OCI-LY7 (cell line): ENCODE measurements around the gene RHOT1. TPM values are rescaled to one million over a fixed set of nuclear protein-coding genes. Genes with fewer than 3 reads are reported as not detected.
"Not testable (repeated sequence)": the region's sequence is repeated elsewhere in the genome, so short reads cannot be mapped to it uniquely, and the experiment has no call there.

ENCODE experiments used
- Bru-seq: library from RNA; stranded (reverse); fragments of 400-500 nt; gene quantifications from one replicate; lab custom pipeline; 2021; lab: Mats Ljungman, UMichigan
- BruChase-seq, 2 experiments: library from RNA; stranded (reverse); fragments of 400-500 nt; gene quantifications; one replicate each; lab custom pipeline; 2021; lab: Mats Ljungman, UMichigan
- BruUV-seq: library from RNA; stranded (reverse); fragments of 400-500 nt; replicated peaks from 2 replicates; lab custom pipeline; 2021; lab: Mats Ljungman, UMichigan
- CTCF ChIA-PET: fragments of 300-600 bp; sonication (Branson Sonifier 250); formaldehyde crosslinking; loops from one replicate; lab custom pipeline; 2022; ENCODE audit warnings: antibody characterized with exemption; ENCODE audit not compliant: unreplicated experiment; lab: Charles Lee
- POLR2A ChIA-PET: fragments of 300-600 bp; sonication (Branson Sonifier 250); formaldehyde crosslinking; loops from one replicate; lab custom pipeline; 2022; ENCODE audit warnings: antibody characterized with exemption; lab: Charles Lee
- DNase-seq: peaks from one replicate; pipeline ENCODE4 v3.0.0-alpha.2; 2015; ENCODE audit warnings: low spot score
- H2AFZ ChIP-seq: fragments of 200-600 bp; sonication (generic), shearing (Covaris generic); 2 replicates; pipeline ENCODE4 v1.6.1; 2014; ENCODE audit warnings: mild to moderate bottlenecking, antibody characterized with exemption, low read length, moderate library complexity
- H3K27ac ChIP-seq: fragments of 200-600 bp; sonication (generic); 2 replicates; pipeline ENCODE4 v1.5.1; 2014; ENCODE audit warnings: mixed run types, low read depth, mild to moderate bottlenecking, moderate library complexity, low read length, inconsistent platforms; ENCODE audit not compliant: poor library complexity, severe bottlenecking
- H3K36me3 ChIP-seq: fragments of 200-600 bp; sonication (generic); 2 replicates; pipeline ENCODE4 v1.6.1; 2014; ENCODE audit warnings: mild to moderate bottlenecking, antibody characterized with exemption, low read length, moderate library complexity, mixed read lengths; ENCODE audit not compliant: insufficient read depth
- H3K4me1 ChIP-seq: fragments of 200-600 bp; sonication (generic); 2 replicates; pipeline ENCODE4 v1.5.1; 2014; ENCODE audit warnings: mild to moderate bottlenecking, low read length; ENCODE audit not compliant: insufficient read depth, poor library complexity, severe bottlenecking
- H3K4me2 ChIP-seq: fragments of 200-600 bp; sonication (generic); 2 replicates; pipeline ENCODE4 v1.6.1; 2014; ENCODE audit warnings: mild to moderate bottlenecking, low read length
- H3K4me3 ChIP-seq: fragments of 200-600 bp; sonication (generic); 2 replicates; pipeline ENCODE4 v1.5.1; 2014; ENCODE audit warnings: mild to moderate bottlenecking, low read depth, low read length; ENCODE audit not compliant: poor library complexity, severe bottlenecking
- H3K79me2 ChIP-seq: fragments of 200-600 bp; sonication (generic); 2 replicates; pipeline ENCODE4 v1.6.1; 2016; ENCODE audit warnings: low read depth, mild to moderate bottlenecking, low read length, moderate library complexity, mixed read lengths; ENCODE audit not compliant: insufficient read depth
- H3K9me2 ChIP-seq: fragments of 200-600 bp; sonication (generic); 2 replicates; pipeline ENCODE4 v1.6.1; 2016; ENCODE audit warnings: mild to moderate bottlenecking, low read length, mixed read lengths; ENCODE audit not compliant: insufficient read depth
- H3K9me3 ChIP-seq: fragments of 200-600 bp; sonication (generic); 2 replicates; pipeline ENCODE4 v1.6.1; 2014; ENCODE audit warnings: mild to moderate bottlenecking, mixed run types, low read length, mixed read lengths
- H4K20me1 ChIP-seq: fragments of 200-600 bp; sonication (generic); 2 replicates; pipeline ENCODE4 v1.6.1; 2014; ENCODE audit warnings: mild to moderate bottlenecking, antibody characterized with exemption, low read length, moderate library complexity, mixed read lengths; ENCODE audit not compliant: insufficient read depth
- CTCF ChIP-seq: fragments of 200-600 bp; sonication (generic); conservative IDR thresholded peaks from 2 replicates; pipeline ENCODE4 v1.5.1; 2014; ENCODE audit warnings: mild to moderate bottlenecking, antibody characterized with exemption, low read length, moderate library complexity, mixed read lengths
- EZH2phosphoT487 ChIP-seq: fragments of 200-600 bp; sonication (generic); IDR thresholded peaks from 2 replicates; pipeline ENCODE4 v1.6.1; 2018; ENCODE audit warnings: low read depth, borderline replicate concordance, mild to moderate bottlenecking, mixed run types, antibody characterized with exemption, low read length, moderate library complexity, mixed read lengths
- intact Hi-C: fragments of 100-400 bp; cut with micrococcal nuclease; formaldehyde crosslinking; loops from one replicate; pipeline ENCODE4 v1.10.0; 2022; ENCODE audit not compliant: unreplicated experiment
- long read RNA-seq: library from polyadenylated mRNA; stranded (forward); transcript quantifications from one replicate; pipeline ENCODE4 v2.0.0, GENCODE V29; 2022
- total RNA-seq, 2 experiments: library from RNA; depleted of rRNA in 1 of 2; stranded (reverse); fragments of >200 nt in 1 of 2; shearing (Covaris generic) in 1 of 2; gene quantifications; 2 replicates each; pipeline ENCODE4 v1.2.3, GENCODE V29; 2014 to 2022

Gene RHOT1
- total RNA-seq (2014; rRNA removed; shearing (Covaris generic)) (19.4 and 23.9 TPM in 2 replicates), total RNA-seq (2022) (24.2 and 25.7 TPM in 2 replicates), Bru-seq, nascent RNA (percentile 66 among the genes with signal in this experiment), BruChase-seq, experiment 1, labeled RNA remaining after a 6-hour chase (percentile 68 among the genes with signal in this experiment), BruChase-seq, experiment 2, labeled RNA remaining after a 2-hour chase (percentile 66 among the genes with signal in this experiment)
- long read RNA-seq, transcript RHOT1-204 (20 exons, 2,960 nt), result minor isoform, 5 of 52 reads
- long read RNA-seq, transcript RHOT1-205 (20 exons, 2,516 nt), result minor isoform, 7 of 52 reads
- long read RNA-seq, transcript RHOT1-201 (19 exons, 3,133 nt), result major isoform, 14 of 52 reads
- long read RNA-seq, partial matches to known transcripts, result 2 of 52 reads
- long read RNA-seq, other reads (novel, unspliced or antisense), result 18 of 52 reads

- Histone ChIP-seq H3K27ac (peak within 1 kb of the TSS; percentile 55), H3K4me3 (peak within 1 kb of the TSS; percentile 92), H3K79me2 (peaks cover 23% of the 10 kb centered on the region), H2AFZ (peak within 1 kb of the TSS; percentile 94), H4K20me1 (no peaks in the 10 kb centered on the region), H3K4me2 (peak within 1 kb of the TSS; percentile 82), H3K36me3 (peaks cover 6% of the 10 kb centered on the region; the same call in 1 of the 2 replicates), H3K9me3 (no peaks in the 10 kb centered on the region), H3K9me2 (no peaks in the 10 kb centered on the region), H3K4me1 (peaks cover 24% of the 10 kb centered on the region)
- POLR2A ChIA-PET, result no interaction called here
- CTCF ChIA-PET, result no interaction called here
- TF ChIP-seq EZH2phosphoT487, result no peak
- peak; percentile 78 for TF ChIP-seq CTCF
- DNase-seq, result peak; percentile 90
- intact Hi-C loops, result no loop called here
- no TSS peak for BruUV-seq
Observed at GRCh38 chr17:32142038-32142856, at the start of gene RHOT1. Gene RHOT1 (plus strand): TSS chr17:32142502. CDS start chr17:32142693, 191 bp downstream.

- Histone ChIP-seq H2AFZ (no peak overlapping the region), H3K4me3 (no peak overlapping the region), H3K9me2 (no peaks in the 10 kb centered on the region), H3K4me1 (no peaks in the 10 kb centered on the region), H3K9me3 (no peaks in the 10 kb centered on the region), H3K4me2 (no peak overlapping the region), H3K79me2 (no peaks in the 10 kb centered on the region), H3K36me3 (peaks cover 10% of the 10 kb centered on the region; the same call in 1 of the 2 replicates), H4K20me1 (no peaks in the 10 kb centered on the region), H3K27ac (no peak overlapping the region)
- DNase-seq, result no peak
- ChIA-PET POLR2A (no interaction called here), CTCF (no interaction called here)
- TF ChIP-seq EZH2phosphoT487 (no peak), CTCF (no peak)
- no TSS peak for BruUV-seq
- intact Hi-C loops, result no loop called here
Observed at GRCh38 chr17:32099686-32100085, 42.6 kb upstream of the RHOT1 start.

GRCh38 chr17:32100323-32100722 is 42.0 kb upstream of the RHOT1 start:
- H3K4me3 ChIP-seq, H3K4me2 ChIP-seq, BruUV-seq, H2AFZ ChIP-seq, H3K79me2 ChIP-seq, CTCF ChIA-PET, H3K27ac ChIP-seq, H3K9me3 ChIP-seq, H3K9me2 ChIP-seq, H3K4me1 ChIP-seq, H4K20me1 ChIP-seq, DNase-seq, intact Hi-C loops: not testable (repeated sequence)
- POLR2A ChIA-PET, result interaction anchor here (0.6 kb wide), 1 partner anchor 190 kb away, joined by 3 read pairs; no protein-coding TSS in a partner anchor
- H3K36me3 ChIP-seq, result peaks cover 10% of the 10 kb centered on the region; the same call in 1 of the 2 replicates
